Uterus (tissue), 2 donors: Measurements from ENCODE around the gene BMF.
"Not testable (repeated sequence)": the region's sequence is repeated elsewhere in the genome, so short reads cannot be mapped to it uniquely, and the experiment has no call there.

ENCODE experiments used
- POLR2A ChIP-seq, 2 donors: fragments of 450-650 bp; IDR thresholded peaks; one replicate each; pipeline ENCODE4 v1.6.1; 2016; ENCODE audit warnings: antibody characterized with exemption in 2 of 2, mild to moderate bottlenecking in 1 of 2, moderate library complexity in 1 of 2
- TF ChIP-seq, protein P1 (sequence below), 4 experiments: fragments of 200-600 bp in 2 of 4; fragments of 450-650 bp in 2 of 4; sonication (generic) in 2 of 4; IDR thresholded peaks; one replicate each; pipeline ENCODE4 v1.5.1; 2016 to 2019; ENCODE audit warnings: antibody characterized with exemption in 4 of 4, mild to moderate bottlenecking in 2 of 4, moderate library complexity in 1 of 4

DNA sequence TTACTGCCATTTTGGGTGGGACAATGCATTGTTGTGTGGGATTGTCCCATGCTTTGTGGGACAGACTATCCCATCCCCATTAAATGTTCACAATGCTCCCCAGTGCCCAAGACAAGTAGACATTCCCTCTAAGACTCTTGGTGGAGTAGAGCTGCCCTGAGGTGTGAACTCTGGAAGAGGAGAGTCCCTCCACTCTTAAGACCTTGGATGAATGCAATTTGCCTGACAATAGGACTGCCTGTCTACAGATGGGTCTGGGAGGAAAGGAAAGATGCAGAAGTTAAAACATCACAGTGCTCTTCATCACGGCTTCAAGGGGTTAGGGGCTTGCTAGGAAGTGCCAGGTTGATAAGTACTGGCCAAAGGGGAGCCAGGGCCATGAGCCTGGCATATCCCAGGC lies 46.1 kb upstream of the BMF start:
- TF ChIP-seq, protein P1, sequence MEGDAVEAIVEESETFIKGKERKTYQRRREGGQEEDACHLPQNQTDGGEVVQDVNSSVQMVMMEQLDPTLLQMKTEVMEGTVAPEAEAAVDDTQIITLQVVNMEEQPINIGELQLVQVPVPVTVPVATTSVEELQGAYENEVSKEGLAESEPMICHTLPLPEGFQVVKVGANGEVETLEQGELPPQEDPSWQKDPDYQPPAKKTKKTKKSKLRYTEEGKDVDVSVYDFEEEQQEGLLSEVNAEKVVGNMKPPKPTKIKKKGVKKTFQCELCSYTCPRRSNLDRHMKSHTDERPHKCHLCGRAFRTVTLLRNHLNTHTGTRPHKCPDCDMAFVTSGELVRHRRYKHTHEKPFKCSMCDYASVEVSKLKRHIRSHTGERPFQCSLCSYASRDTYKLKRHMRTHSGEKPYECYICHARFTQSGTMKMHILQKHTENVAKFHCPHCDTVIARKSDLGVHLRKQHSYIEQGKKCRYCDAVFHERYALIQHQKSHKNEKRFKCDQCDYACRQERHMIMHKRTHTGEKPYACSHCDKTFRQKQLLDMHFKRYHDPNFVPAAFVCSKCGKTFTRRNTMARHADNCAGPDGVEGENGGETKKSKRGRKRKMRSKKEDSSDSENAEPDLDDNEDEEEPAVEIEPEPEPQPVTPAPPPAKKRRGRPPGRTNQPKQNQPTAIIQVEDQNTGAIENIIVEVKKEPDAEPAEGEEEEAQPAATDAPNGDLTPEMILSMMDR (IDR thresholded peaks at IDR 0.05) = not testable (repeated sequence)
- TF ChIP-seq POLR2A (IDR thresholded peaks at IDR 0.05) = not testable (repeated sequence)
